ENCODE results near the gene PON3.
"Not testable (repeated sequence)": the region's sequence is repeated elsewhere in the genome, so short reads cannot be mapped to it uniquely, and the experiment has no call there.

The PON3 gene

GRCh38 chr7:95411666-95412065, 15.5 kb upstream of the PON3 start:
- no peak for DNase-seq (ENCODE audit: low read depth in 2 of 2)

- no peak for DNase-seq (ENCODE audit: low read depth in 2 of 2)
Measured at GRCh38 chr7:95411036-95411435, 14.9 kb upstream of the PON3 start.

- no peak for DNase-seq (ENCODE audit: low read depth in 2 of 2)
Measured at GRCh38 chr7:95407751-95408150, 11.6 kb upstream of the PON3 start.

- no peak for DNase-seq (ENCODE audit: low read depth in 2 of 2)
Measured at GRCh38 chr7:95405800-95406199, 9.6 kb upstream of the PON3 start.

GRCh38 chr7:95405208-95405607, 9.0 kb upstream of the PON3 start:
- DNase-seq (ENCODE audit: low read depth in 2 of 2) = no peak

- no peak for DNase-seq (ENCODE audit: low read depth in 2 of 2)
Measured at GRCh38 chr7:95404316-95404865, 8.2 kb upstream of the PON3 start.

- no peak for DNase-seq (ENCODE audit: low read depth in 2 of 2)
Measured at GRCh38 chr7:95398155-95398940, 2.2 kb upstream of the PON3 start.

GRCh38 chr7:95397381-95397780, 1.2 kb upstream of the PON3 start:
- no peak for DNase-seq (ENCODE audit: low read depth in 2 of 2)

GRCh38 chr7:95395755-95396135, 430 bp downstream of the PON3 start:
- no peak for DNase-seq (ENCODE audit: low read depth in 2 of 2)

- DNase-seq (ENCODE audit: low read depth in 2 of 2) = no peak
Measured at GRCh38 chr7:95394370-95394769, 1.8 kb downstream of the PON3 start.

GRCh38 chr7:95391761-95392160, 4.4 kb downstream of the PON3 start:
- no peak for DNase-seq (ENCODE audit: low read depth in 2 of 2)

- no peak for DNase-seq (ENCODE audit: low read depth in 2 of 2)
Measured at GRCh38 chr7:95389516-95389915, 6.7 kb downstream of the PON3 start.

GRCh38 chr7:95379457-95379856, 16.7 kb downstream of the PON3 start:
- not testable (repeated sequence) for DNase-seq (ENCODE audit: low read depth in 2 of 2)

- DNase-seq (ENCODE audit: low read depth in 2 of 2) = no peak
Measured at GRCh38 chr7:95376632-95377400, 19.4 kb downstream of the PON3 start.

- DNase-seq (ENCODE audit: low read depth in 2 of 2) = no peak
Measured at GRCh38 chr7:95375591-95376257, 20.5 kb downstream of the PON3 start.

GRCh38 chr7:95373323-95373722, 22.9 kb downstream of the PON3 start:
- no peak for DNase-seq (ENCODE audit: low read depth in 2 of 2)

GRCh38 chr7:95368235-95368634, 27.9 kb downstream of the PON3 start:
- DNase-seq (ENCODE audit: low read depth in 2 of 2) = no peak

GRCh38 chr7:95367606-95368005, 28.6 kb downstream of the PON3 start:
- DNase-seq (ENCODE audit: low read depth in 2 of 2) = no peak

- DNase-seq (ENCODE audit: low read depth in 2 of 2) = no peak
Measured at GRCh38 chr7:95365151-95365550, 31.0 kb downstream of the PON3 start.

- DNase-seq (ENCODE audit: low read depth in 2 of 2) = no peak
Measured at GRCh38 chr7:95357623-95358022, 38.6 kb downstream of the PON3 start.

GRCh38 chr7:95342642-95343307, 53.4 kb downstream of the PON3 start:
- no peak for DNase-seq (ENCODE audit: low read depth in 2 of 2)

GRCh38 chr7:95342029-95342428, 54.1 kb downstream of the PON3 start:
- DNase-seq (ENCODE audit: low read depth in 2 of 2) = no peak
